Cardiac muscle cell (in vitro differentiated cells and primary cell): Measurements from ENCODE around the gene THBD. TPM values are rescaled to one million over a fixed set of nuclear protein-coding genes. Genes with fewer than 3 reads are reported as not detected.

Source experiments
- DNase-seq, 2 donors: peaks; one replicate each; pipeline versions ENCODE4 v3.0.0 to v3.0.0-alpha.2; 2010 to 2017; ENCODE audit warnings: low read depth in 1 of 2, low spot score in 1 of 2
- H3K27ac ChIP-seq: fragments of 200-600 bp; sonication (generic); 2 replicates; pipeline ENCODE4 v1.5.1; 2016
- H3K27me3 ChIP-seq: fragments of 200-600 bp; sonication (generic); 2 replicates; pipeline ENCODE4 v1.6.0; 2016; ENCODE audit warnings: control low read depth
- H3K36me3 ChIP-seq: fragments of 200-600 bp; sonication (generic); 2 replicates; pipeline ENCODE4 v1.5.1; 2016; ENCODE audit warnings: control low read depth
- H3K4me1 ChIP-seq: fragments of 200-600 bp; sonication (generic); 2 replicates; pipeline ENCODE4 v1.8.1; 2017; ENCODE audit warnings: low read depth, mild to moderate bottlenecking, mixed run types
- H3K4me3 ChIP-seq: fragments of 200-600 bp; sonication (generic); 2 replicates; pipeline ENCODE4 v1.5.1; 2016; ENCODE audit warnings: mild to moderate bottlenecking
- H3K9me3 ChIP-seq: fragments of 200-600 bp; sonication (generic); 2 replicates; pipeline ENCODE4 v1.5.1; 2017; ENCODE audit warnings: low read depth, mild to moderate bottlenecking, control low read depth
- CTCF ChIP-seq: IDR thresholded peaks from 2 replicates; pipeline ENCODE4 v1.5.1; 2012; ENCODE audit warnings: low read depth, mild to moderate bottlenecking, low read length
- polyA plus RNA-seq: library from polyadenylated mRNA; unstranded; fragments of >200 nt; fragmentation: Nextera tagmentation; extraction: Ambion mirVana; gene quantifications from 2 replicates; pipeline ENCODE4 v1.2.1, GENCODE V29; 2016
- total RNA-seq: library from RNA; depleted of rRNA; stranded (reverse); fragments of >200 nt; gene quantifications from 2 replicates; pipeline ENCODE4 v1.2.3, GENCODE V29; 2016

The THBD gene
- total and polyA plus RNA-seq, 2 experiments from 2014 or later = 0.04 to 0.54 TPM

DNA sequence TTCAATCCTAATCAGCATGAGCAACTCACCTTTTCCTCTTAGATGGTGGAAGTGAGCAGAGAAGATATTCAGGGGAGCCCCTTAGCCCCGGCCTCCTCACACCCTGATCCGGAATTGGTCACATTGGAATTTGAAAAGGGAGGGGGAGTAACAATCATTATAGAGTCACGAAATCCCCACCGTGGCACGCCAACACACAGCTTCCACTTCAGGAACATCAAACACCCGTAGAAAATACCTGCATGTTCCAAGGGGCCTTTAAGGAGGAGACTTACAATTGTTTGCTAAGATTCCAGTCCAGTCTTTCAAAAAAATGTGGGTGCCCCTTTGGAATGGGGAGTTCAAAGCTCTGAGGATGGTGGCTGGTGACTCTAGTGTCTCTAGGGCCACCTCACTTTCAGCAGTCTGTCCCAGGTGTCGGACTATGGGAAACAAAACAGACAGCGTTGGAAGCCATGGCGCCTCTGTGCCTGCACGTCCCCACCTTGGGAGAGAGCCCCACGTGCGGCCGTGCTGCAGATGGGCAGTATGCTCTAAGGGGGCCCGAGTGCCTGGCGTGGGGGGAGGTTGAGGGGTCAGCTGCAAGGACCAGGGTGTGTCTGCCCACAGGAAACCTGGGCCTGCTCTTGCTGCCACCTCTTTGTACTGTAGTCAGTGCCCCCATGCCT, 34.2 kb upstream of the THBD start:
- no peaks in the 10 kb centered on the region for H3K36me3 ChIP-seq
- no peak for DNase-seq
- H3K27ac ChIP-seq = no peak overlapping the region
- no peak overlapping the region for H3K4me3 ChIP-seq
- no peaks in the 10 kb centered on the region for H3K27me3 ChIP-seq
- H3K4me1 ChIP-seq = peaks cover 20% of the 10 kb centered on the region
- no peak for TF ChIP-seq CTCF
- H3K9me3 ChIP-seq = no peaks in the 10 kb centered on the region

DNA sequence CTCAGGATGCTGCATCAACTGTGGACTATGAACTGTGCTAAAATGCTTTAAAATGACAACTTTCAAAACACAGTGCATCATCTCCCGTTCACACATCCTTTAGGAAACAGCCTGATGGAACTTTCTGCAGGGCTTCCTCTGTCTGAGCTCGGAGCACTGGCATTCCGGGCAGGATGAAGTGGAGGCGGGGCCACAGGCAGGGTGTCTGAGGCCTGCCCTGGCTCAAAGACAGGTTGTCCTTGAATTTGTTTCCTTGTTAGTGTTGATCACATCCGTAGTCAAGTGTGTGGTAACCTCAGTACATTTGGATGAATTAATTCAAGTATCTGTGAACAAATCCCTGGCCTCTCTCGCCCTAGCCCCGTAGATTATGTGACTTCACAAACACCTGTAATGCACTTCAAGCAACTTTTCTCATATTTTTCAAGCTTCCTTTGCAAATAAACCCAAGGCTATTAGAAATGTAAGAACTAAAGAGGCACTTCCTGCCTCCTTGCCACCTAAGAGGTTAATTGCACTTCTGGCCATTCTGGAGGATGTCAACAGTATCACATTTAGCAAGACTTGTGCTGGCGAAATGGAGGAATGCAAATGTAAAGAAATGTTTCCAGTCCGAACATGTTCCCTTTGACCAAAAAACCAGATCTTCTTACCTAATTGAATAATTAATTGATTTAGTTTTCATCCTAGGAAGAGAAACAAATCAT, 33.5 kb upstream of the THBD start:
- Histone ChIP-seq H3K4me1 (peaks cover 20% of the 10 kb centered on the region), H3K27me3 (no peaks in the 10 kb centered on the region), H3K9me3 (no peaks in the 10 kb centered on the region), H3K27ac (no peak overlapping the region), H3K36me3 (no peaks in the 10 kb centered on the region), H3K4me3 (no peak overlapping the region)
- no peak for TF ChIP-seq CTCF
- peak in 1 of 2 donors; percentile 61 for DNase-seq

GRCh38 chr20:23081263-23081819, 31.9 kb upstream of the THBD start:
- TF ChIP-seq CTCF = no peak
- H3K27ac ChIP-seq = no peak overlapping the region
- no peaks in the 10 kb centered on the region for H3K27me3 ChIP-seq
- peaks cover 20% of the 10 kb centered on the region for H3K4me1 ChIP-seq
- no peak overlapping the region for H3K4me3 ChIP-seq
- DNase-seq = no peak
- H3K36me3 ChIP-seq = no peaks in the 10 kb centered on the region
- no peaks in the 10 kb centered on the region for H3K9me3 ChIP-seq

DNA sequence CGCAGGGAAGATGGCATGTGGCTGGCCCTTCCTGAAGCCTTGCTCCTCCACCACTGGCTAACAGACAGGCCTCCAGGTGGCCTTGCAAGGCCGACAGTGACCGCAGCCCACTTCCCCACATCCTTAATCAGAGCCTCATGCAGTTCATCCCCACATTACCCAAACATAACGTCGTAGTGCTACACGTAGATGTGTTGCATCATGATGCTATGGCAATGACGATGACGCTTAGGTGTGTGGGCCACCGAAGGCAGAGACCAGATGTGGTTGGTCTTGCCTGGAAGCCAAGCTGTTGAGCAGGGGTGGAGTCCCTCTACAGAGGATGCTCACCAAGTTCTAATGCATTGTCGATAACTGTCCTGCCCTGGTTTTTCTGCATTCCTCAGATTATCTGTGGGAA, 31.0 kb upstream of the THBD start:
- no peaks in the 10 kb centered on the region for H3K27me3 ChIP-seq
- H3K4me1 ChIP-seq = peaks cover 20% of the 10 kb centered on the region
- no peak for DNase-seq
- TF ChIP-seq CTCF = no peak
- H3K27ac ChIP-seq = no peak overlapping the region
- H3K36me3 ChIP-seq = no peaks in the 10 kb centered on the region
- no peaks in the 10 kb centered on the region for H3K9me3 ChIP-seq
- H3K4me3 ChIP-seq = no peak overlapping the region

GRCh38 chr20:23079926-23080325, 30.5 kb upstream of the THBD start:
- DNase-seq = no peak
- no peaks in the 10 kb centered on the region for H3K27me3 ChIP-seq
- H3K4me3 ChIP-seq = no peak overlapping the region
- no peak overlapping the region for H3K27ac ChIP-seq
- no peak for TF ChIP-seq CTCF
- H3K36me3 ChIP-seq = no peaks in the 10 kb centered on the region
- H3K4me1 ChIP-seq = peaks cover 20% of the 10 kb centered on the region
- no peaks in the 10 kb centered on the region for H3K9me3 ChIP-seq
